ES-I3 (cell line): ENCODE data around the gene EPHB3.

Experiments
- H3K36me3 ChIP-seq: 2 replicates; pipeline ENCODE4 v1.6.1; 2013; ENCODE audit warnings: mild to moderate bottlenecking, low read length, control low read depth, moderate library complexity; ENCODE audit not compliant: insufficient read depth
- H3K4me1 ChIP-seq: 2 replicates; pipeline ENCODE4 v1.6.1; 2013; ENCODE audit warnings: mild to moderate bottlenecking, control low read depth, low read length; ENCODE audit not compliant: insufficient read depth
- H3K9ac ChIP-seq: 2 replicates; pipeline ENCODE4 v1.6.1; 2013; ENCODE audit warnings: low read depth, mild to moderate bottlenecking, low read length, moderate library complexity
- H3K9me3 ChIP-seq: 2 replicates; pipeline ENCODE4 v1.6.1; 2013; ENCODE audit warnings: mild to moderate bottlenecking, low read length, moderate library complexity; ENCODE audit not compliant: control insufficient read depth, insufficient read depth

EPHB3 gene

GRCh38 chr3:184551614-184552256 lies 9.8 kb upstream of the EPHB3 start:
- Histone ChIP-seq H3K36me3 (no peaks in the 10 kb centered on the region), H3K9ac (no peak overlapping the region), H3K9me3 (no peaks in the 10 kb centered on the region; the same call in 1 of the 2 replicates), H3K4me1 (no peaks in the 10 kb centered on the region)

DNA sequence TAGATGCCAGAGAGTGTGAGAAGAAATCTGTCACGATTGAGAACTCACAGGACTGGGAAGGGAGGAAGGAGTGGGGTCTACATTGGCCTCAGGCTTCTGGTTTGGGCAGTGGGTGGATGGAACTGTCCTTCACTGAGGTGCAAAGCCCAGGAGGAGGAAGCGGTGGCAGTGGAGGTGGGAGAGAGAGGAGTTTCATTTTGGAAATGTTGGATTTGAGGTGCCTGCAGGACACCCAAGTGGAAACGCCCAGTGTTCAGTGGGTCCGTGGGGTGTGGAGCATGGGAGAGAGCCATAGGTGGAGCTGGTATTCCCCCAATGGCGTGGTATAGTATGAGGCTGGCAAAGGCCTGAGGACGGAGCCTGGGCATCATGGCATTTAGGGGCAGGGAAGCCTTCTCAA lies 9.3 kb upstream of the EPHB3 start:
- no peaks in the 10 kb centered on the region; the same call in 1 of the 2 replicates for H3K9me3 ChIP-seq
- no peaks in the 10 kb centered on the region for H3K4me1 ChIP-seq
- H3K36me3 ChIP-seq, result no peaks in the 10 kb centered on the region
- no peak overlapping the region for H3K9ac ChIP-seq

DNA sequence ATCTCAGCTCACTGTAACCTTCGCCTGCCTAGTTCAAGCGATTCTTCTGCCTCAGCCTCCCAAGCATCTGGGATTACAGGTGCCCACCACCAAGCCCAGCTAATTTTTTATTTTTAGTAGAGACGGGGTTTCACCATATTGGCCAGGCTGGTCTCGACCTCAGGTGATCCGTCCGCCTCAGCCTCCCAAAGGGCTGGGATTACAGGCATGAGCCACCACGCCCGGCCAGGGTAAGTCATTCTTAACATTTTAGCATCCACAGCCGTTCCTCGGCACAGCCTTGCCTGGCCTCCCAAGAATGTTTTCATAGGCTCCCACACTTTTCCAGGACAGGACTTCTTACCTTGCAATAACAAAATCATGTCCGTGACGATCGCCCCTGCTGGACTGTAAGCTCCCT lies 8.7 kb upstream of the EPHB3 start:
- Histone ChIP-seq H3K9me3 (no peaks in the 10 kb centered on the region; the same call in 1 of the 2 replicates), H3K36me3 (no peaks in the 10 kb centered on the region), H3K9ac (no peak overlapping the region), H3K4me1 (no peaks in the 10 kb centered on the region)

GRCh38 chr3:184553385-184553784 lies 8.2 kb upstream of the EPHB3 start:
- peaks cover 3% of the 10 kb centered on the region for H3K4me1 ChIP-seq
- no peaks in the 10 kb centered on the region for H3K36me3 ChIP-seq

DNA sequence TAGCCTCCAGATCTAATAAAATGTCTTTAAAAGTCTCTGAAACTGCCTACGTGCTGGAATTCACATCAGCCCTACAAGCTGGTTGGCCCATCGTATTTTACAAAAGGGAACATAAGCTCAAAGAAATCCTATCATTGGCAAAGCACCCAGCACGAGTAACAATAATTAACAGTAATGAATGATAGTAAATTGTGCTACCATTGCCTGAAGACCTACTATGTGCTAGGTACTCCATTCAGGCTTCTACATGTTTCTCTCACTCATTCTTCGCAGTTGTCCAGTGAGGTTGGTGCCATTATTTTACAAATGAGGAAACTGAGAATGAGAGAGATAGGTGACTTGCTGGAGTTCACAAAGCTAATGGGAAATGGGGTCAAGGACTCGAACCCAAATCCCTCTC lies 7.1 kb upstream of the EPHB3 start:
- H3K9me3 ChIP-seq, result no peaks in the 10 kb centered on the region; the same call in 1 of the 2 replicates
- no peaks in the 10 kb centered on the region for H3K36me3 ChIP-seq
- no peak overlapping the region for H3K9ac ChIP-seq
- peaks cover 12% of the 10 kb centered on the region for H3K4me1 ChIP-seq

More at GRCh38 chr3:184553385-184553784, 8.2 kb upstream of the EPHB3 start:
- H3K9me3 ChIP-seq, result no peaks in the 10 kb centered on the region; the same call in 1 of the 2 replicates
- no peak overlapping the region for H3K9ac ChIP-seq

GRCh38 chr3:184556582-184557347 lies 4.8 kb upstream of the EPHB3 start:
- Histone ChIP-seq H3K4me1 (peaks cover 12% of the 10 kb centered on the region), H3K9ac (no peak overlapping the region), H3K36me3 (no peaks in the 10 kb centered on the region), H3K9me3 (no peaks in the 10 kb centered on the region; the same call in 1 of the 2 replicates)

- peaks cover 12% of the 10 kb centered on the region for H3K4me1 ChIP-seq
- H3K9me3 ChIP-seq, result no peaks in the 10 kb centered on the region; the same call in 1 of the 2 replicates
- H3K36me3 ChIP-seq, result no peaks in the 10 kb centered on the region
- no peak overlapping the region for H3K9ac ChIP-seq
Observed at GRCh38 chr3:184557348-184557950, 4.1 kb upstream of the EPHB3 start.

DNA sequence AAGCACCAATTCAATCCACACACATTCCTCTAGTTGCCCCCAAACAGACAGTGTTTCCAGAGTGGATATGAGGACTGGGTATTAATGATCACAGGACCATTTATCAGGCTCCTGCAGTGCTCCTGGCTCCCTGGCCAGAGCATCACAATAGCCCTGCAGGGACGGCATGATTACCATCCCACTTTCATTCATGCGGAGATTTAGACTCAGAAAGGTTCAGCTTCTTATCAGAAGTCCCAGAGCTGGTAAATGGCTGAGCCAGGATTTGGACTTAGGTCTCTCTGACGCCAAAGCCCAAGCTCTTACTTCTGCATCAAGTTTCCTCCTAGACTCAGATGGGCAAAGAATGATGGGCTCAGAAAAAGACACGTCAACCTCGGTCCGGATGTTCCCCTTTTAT lies 2.9 kb upstream of the EPHB3 start:
- Histone ChIP-seq H3K4me1 (peaks cover 12% of the 10 kb centered on the region), H3K9ac (no peak overlapping the region), H3K36me3 (no peaks in the 10 kb centered on the region)

DNA sequence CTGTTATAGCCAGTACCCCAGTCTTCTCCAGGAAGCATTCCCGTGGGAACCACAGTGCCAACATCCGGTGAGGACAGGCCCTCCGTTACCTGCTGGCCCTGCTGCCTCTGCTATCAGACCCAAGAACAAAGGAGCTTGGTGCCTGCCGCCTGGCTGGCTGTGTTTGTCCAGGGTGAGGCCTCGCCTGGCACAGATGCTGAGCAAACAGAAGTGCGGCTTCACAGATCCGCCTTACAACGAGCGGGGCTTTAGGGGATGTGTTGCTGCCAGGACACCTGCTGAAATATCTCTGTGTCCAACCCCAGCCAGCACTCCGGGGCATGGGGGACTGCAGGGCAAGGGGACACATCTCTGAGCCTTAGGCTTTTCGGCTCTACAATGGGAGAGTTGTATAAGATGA lies 2.2 kb upstream of the EPHB3 start:
- peaks cover 15% of the 10 kb centered on the region for H3K4me1 ChIP-seq
- no peaks in the 10 kb centered on the region; the same call in 1 of the 2 replicates for H3K9me3 ChIP-seq
- no peaks in the 10 kb centered on the region for H3K36me3 ChIP-seq
- H3K9ac ChIP-seq, result no peak overlapping the region

More for the DNA sequence above, 2.9 kb upstream of the EPHB3 start:
- no peaks in the 10 kb centered on the region; the same call in 1 of the 2 replicates for H3K9me3 ChIP-seq

- Histone ChIP-seq H3K4me1 (peaks cover 27% of the 10 kb centered on the region), H3K9ac (no peak overlapping the region)
Observed at GRCh38 chr3:184560531-184560930, 1.1 kb upstream of the EPHB3 start.

GRCh38 chr3:184561913-184562877 lies 610 bp downstream of the EPHB3 start:
- H3K9me3 ChIP-seq, result no peaks in the 10 kb centered on the region
- no peaks in the 10 kb centered on the region for H3K36me3 ChIP-seq
- peak overlapping the region; percentile 44; the same call in 1 of the 2 replicates for H3K9ac ChIP-seq
- peaks cover 32% of the 10 kb centered on the region for H3K4me1 ChIP-seq

More at GRCh38 chr3:184560531-184560930, 1.1 kb upstream of the EPHB3 start:
- H3K9me3 ChIP-seq, result no peaks in the 10 kb centered on the region; the same call in 1 of the 2 replicates
- no peaks in the 10 kb centered on the region for H3K36me3 ChIP-seq

- Histone ChIP-seq H3K9ac (peak overlapping the region; percentile 44; the same call in 1 of the 2 replicates), H3K9me3 (no peaks in the 10 kb centered on the region), H3K4me1 (peaks cover 32% of the 10 kb centered on the region), H3K36me3 (no peaks in the 10 kb centered on the region)
Observed at GRCh38 chr3:184562878-184563560, 1.4 kb downstream of the EPHB3 start.

DNA sequence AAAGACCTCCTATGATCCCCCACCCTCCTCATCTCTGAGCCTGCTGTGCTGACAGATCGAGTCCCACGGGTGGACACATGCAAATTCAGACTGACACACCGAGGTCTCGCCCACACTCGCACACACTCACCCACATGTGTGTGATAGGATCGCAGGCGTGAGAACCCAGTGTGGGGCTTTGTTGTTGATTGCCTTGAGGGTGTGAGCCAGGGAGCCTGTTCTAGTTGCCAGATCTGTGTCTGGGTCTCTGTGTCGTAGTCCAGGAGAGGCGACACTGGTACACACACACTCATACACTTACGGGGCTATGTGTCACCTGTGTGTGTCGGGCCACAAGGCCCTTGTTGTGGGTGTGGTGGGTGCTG lies 2.0 kb downstream of the EPHB3 start:
- H3K9ac ChIP-seq, result 0 out of 2 replicates have a peak overlapping the region, but pooled peaks have one; percentile 44
- no peaks in the 10 kb centered on the region for H3K36me3 ChIP-seq
- H3K4me1 ChIP-seq, result peaks cover 28% of the 10 kb centered on the region
- no peaks in the 10 kb centered on the region for H3K9me3 ChIP-seq
